Fibroblast of gingiva (primary cell): Measurements from ENCODE around the gene DNAH1.

Source experiments
- DNase-seq: peaks from one replicate; pipeline ENCODE4 v3.0.0-alpha.2; 2011; ENCODE audit warnings: low read depth

Gene DNAH1

GRCh38 chr3:52358362-52358940 is 42.3 kb downstream of the DNAH1 start:
- DNase-seq = no peak

GRCh38 chr3:52359116-52359855 is 43.2 kb downstream of the DNAH1 start:
- no peak for DNase-seq

- DNase-seq = no peak
Measured at GRCh38 chr3:52361011-52361410, 44.9 kb downstream of the DNAH1 start.

GRCh38 chr3:52361454-52361853 is 45.3 kb downstream of the DNAH1 start:
- no peak for DNase-seq

- DNase-seq = no peak
Measured at GRCh38 chr3:52361898-52362297, 45.8 kb downstream of the DNAH1 start.

GRCh38 chr3:52364322-52365035 is 48.4 kb downstream of the DNAH1 start:
- no peak for DNase-seq

GRCh38 chr3:52366527-52366926 is 50.4 kb downstream of the DNAH1 start:
- DNase-seq = no peak

GRCh38 chr3:52367891-52368880 is 52.1 kb downstream of the DNAH1 start:
- no peak for DNase-seq

GRCh38 chr3:52370531-52370930 is 54.4 kb downstream of the DNAH1 start:
- DNase-seq = no peak

GRCh38 chr3:52372822-52373504 is 56.8 kb downstream of the DNAH1 start:
- no peak for DNase-seq

GRCh38 chr3:52373676-52374075 is 57.6 kb downstream of the DNAH1 start:
- DNase-seq = peak; percentile 30

GRCh38 chr3:52374173-52374572 is 58.1 kb downstream of the DNAH1 start:
- no peak for DNase-seq

- DNase-seq = no peak
Measured at GRCh38 chr3:52379610-52380009, 63.5 kb downstream of the DNAH1 start.

- no peak for DNase-seq
Measured at GRCh38 chr3:52380023-52380422, 63.9 kb downstream of the DNAH1 start.

- DNase-seq = no peak
Measured at GRCh38 chr3:52381623-52382022, 65.5 kb downstream of the DNAH1 start.

- DNase-seq = no peak
Measured at GRCh38 chr3:52383446-52383845, 67.3 kb downstream of the DNAH1 start.

GRCh38 chr3:52384019-52384761 is 68.1 kb downstream of the DNAH1 start:
- DNase-seq = no peak

- no peak for DNase-seq
Measured at GRCh38 chr3:52385157-52385556, 69.0 kb downstream of the DNAH1 start.

GRCh38 chr3:52387481-52387880 is 71.4 kb downstream of the DNAH1 start:
- DNase-seq = no peak

- no peak for DNase-seq
Measured at GRCh38 chr3:52388348-52388821, 72.3 kb downstream of the DNAH1 start.

GRCh38 chr3:52388933-52389332 is 72.8 kb downstream of the DNAH1 start:
- no peak for DNase-seq
